Medulla oblongata (tissue), 1 donor: Measurements from ENCODE around the gene RBL1.
"Not testable (repeated sequence)": the region's sequence is repeated elsewhere in the genome, so short reads cannot be mapped to it uniquely, and the experiment has no call there.

Experiments
- DNase-seq: peaks from one replicate; pipeline ENCODE4 v3.0.0-alpha.2; 2015; ENCODE audit errors: extremely low spot score

Gene RBL1

GRCh38 chr20:36997121-36997520, 98.7 kb downstream of the RBL1 start:
- no peak for DNase-seq

GRCh38 chr20:36994221-36994620, 101.6 kb downstream of the RBL1 start:
- DNase-seq, result not testable (repeated sequence)

GRCh38 chr20:36992802-36993334, 102.9 kb downstream of the RBL1 start:
- no peak for DNase-seq

GRCh38 chr20:36991703-36992102, 104.1 kb downstream of the RBL1 start:
- DNase-seq, result no peak

- peak; percentile 9 for DNase-seq
Measured at GRCh38 chr20:36989797-36990196, 106.0 kb downstream of the RBL1 start.

- no peak for DNase-seq
Measured at GRCh38 chr20:36988494-36988966, 107.3 kb downstream of the RBL1 start.

GRCh38 chr20:36984257-36984638, 111.5 kb downstream of the RBL1 start:
- no peak for DNase-seq

- no peak for DNase-seq
Measured at GRCh38 chr20:36975099-36975818, 120.5 kb downstream of the RBL1 start.

GRCh38 chr20:36974660-36975059, 121.1 kb downstream of the RBL1 start:
- DNase-seq, result no peak

GRCh38 chr20:36971103-36971502, 124.7 kb downstream of the RBL1 start:
- no peak for DNase-seq

GRCh38 chr20:36969478-36970186, 126.2 kb downstream of the RBL1 start:
- DNase-seq, result peak; percentile 52

GRCh38 chr20:36969051-36969450, 126.7 kb downstream of the RBL1 start:
- peak; percentile 60 for DNase-seq

- no peak for DNase-seq
Measured at GRCh38 chr20:36967636-36968035, 128.2 kb downstream of the RBL1 start.

- DNase-seq, result not testable (repeated sequence)
Measured at GRCh38 chr20:36966965-36967364, 128.8 kb downstream of the RBL1 start.

- DNase-seq, result not testable (repeated sequence)
Measured at GRCh38 chr20:36962354-36962941, 133.3 kb downstream of the RBL1 start.

GRCh38 chr20:36959242-36959641, 136.6 kb downstream of the RBL1 start:
- no peak for DNase-seq

GRCh38 chr20:36957875-36958667, 137.7 kb downstream of the RBL1 start:
- peak; percentile 81 for DNase-seq

- no peak for DNase-seq
Measured at GRCh38 chr20:36956674-36957073, 139.1 kb downstream of the RBL1 start.

- DNase-seq, result no peak
Measured at GRCh38 chr20:36956016-36956415, 139.8 kb downstream of the RBL1 start.

GRCh38 chr20:36951979-36952738, 143.6 kb downstream of the RBL1 start:
- no peak for DNase-seq
